ENCODE data around the gene H3-3A. TPM values are rescaled to one million over a fixed set of nuclear protein-coding genes. Genes with fewer than 3 reads are reported as not detected.

H3-3A gene
- 214 TPM for total RNA-seq

DNA sequence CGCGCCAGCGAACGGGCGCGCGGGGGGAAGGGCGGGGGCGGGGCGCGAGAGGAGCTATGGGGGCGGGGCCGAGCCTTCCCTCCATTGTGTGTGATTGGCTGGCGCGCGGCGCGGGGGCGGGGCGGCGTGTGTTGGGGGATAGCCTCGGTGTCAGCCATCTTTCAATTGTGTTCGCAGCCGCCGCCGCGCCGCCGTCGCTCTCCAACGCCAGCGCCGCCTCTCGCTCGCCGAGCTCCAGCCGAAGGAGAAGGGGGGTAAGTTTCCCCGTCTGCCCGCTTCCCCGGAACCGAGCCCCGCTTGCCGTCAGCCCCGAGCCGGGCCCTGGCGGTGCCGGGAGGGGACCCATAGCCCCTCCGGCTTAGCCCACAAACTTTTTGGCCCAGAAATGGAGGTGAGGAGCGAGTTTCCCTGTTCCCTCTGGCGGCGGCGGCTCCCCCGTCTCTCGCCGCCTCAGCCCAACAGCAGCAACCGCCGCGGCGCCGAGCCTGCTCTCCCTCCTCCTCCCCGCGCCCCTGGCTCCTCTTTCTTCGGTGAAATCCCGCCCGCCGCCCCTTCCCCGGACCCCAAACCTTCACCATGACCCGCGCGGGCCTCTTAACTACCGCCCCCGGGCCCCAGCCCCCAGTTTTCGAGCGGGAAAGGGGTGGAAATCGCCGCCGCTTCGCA lies at the start of gene H3-3A:
TSS of gene H3-3A (plus strand) at position 159 of the 666 bp plus-strand sequence. CDS start 1,636 bp downstream, outside the sequence.
- Histone ChIP-seq H3K9me3 (no peaks in the 10 kb centered on the region), H3K27ac (peak within 1 kb of the TSS; percentile 96 to 97), H3K36me3 (peaks cover 0 to 21% of the 10 kb centered on the region in 2 donors), H3K4me3 (peak within 1 kb of the TSS; percentile 69 to 91), H3K4me1 (peaks cover 0 to 32% of the 10 kb centered on the region in 2 donors), H3K27me3 (no peaks in the 10 kb centered on the region)
- peak; percentile 92 to 99 for DNase-seq (ENCODE audit: low spot score in 2 of 2)
- TF ChIP-seq, protein P1, sequence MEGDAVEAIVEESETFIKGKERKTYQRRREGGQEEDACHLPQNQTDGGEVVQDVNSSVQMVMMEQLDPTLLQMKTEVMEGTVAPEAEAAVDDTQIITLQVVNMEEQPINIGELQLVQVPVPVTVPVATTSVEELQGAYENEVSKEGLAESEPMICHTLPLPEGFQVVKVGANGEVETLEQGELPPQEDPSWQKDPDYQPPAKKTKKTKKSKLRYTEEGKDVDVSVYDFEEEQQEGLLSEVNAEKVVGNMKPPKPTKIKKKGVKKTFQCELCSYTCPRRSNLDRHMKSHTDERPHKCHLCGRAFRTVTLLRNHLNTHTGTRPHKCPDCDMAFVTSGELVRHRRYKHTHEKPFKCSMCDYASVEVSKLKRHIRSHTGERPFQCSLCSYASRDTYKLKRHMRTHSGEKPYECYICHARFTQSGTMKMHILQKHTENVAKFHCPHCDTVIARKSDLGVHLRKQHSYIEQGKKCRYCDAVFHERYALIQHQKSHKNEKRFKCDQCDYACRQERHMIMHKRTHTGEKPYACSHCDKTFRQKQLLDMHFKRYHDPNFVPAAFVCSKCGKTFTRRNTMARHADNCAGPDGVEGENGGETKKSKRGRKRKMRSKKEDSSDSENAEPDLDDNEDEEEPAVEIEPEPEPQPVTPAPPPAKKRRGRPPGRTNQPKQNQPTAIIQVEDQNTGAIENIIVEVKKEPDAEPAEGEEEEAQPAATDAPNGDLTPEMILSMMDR (IDR thresholded peaks at IDR 0.05), result peak in 1 of 3 experiments; percentile 13
- intact Hi-C loops (cut with DNase I), result loop anchor here (1.0 to 5.0 kb wide), 5 partner anchors 21 to 180 kb away; partner anchors contain the start of genes ACBD3, SDE2 and TMEM63A

DNA sequence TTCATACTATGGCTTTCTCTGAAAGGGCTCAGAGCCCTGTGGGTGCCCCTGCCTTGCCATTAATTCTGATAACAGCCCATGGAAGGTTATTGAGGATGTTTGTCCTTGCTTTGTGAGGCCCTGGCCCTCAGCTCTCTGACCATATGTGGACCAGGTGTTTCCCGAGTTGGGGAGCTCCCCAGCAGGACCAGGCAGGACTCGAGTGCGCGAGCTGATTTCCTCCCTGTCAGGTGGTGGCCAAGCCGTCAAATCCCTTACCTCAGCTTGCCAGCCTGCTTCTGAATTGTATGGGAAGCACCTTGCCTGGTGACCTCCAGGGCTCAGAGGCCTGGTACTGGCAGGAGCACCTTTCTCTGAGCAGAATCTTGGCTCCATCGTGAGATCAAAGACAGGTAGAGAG lies 45.4 kb upstream of the H3-3A start:
- DNase-seq (ENCODE audit: low spot score in 2 of 2), result no peak
- intact Hi-C loops (cut with DNase I), result no loop called here
- TF ChIP-seq, protein P1 (IDR thresholded peaks at IDR 0.05), result no peak

DNA sequence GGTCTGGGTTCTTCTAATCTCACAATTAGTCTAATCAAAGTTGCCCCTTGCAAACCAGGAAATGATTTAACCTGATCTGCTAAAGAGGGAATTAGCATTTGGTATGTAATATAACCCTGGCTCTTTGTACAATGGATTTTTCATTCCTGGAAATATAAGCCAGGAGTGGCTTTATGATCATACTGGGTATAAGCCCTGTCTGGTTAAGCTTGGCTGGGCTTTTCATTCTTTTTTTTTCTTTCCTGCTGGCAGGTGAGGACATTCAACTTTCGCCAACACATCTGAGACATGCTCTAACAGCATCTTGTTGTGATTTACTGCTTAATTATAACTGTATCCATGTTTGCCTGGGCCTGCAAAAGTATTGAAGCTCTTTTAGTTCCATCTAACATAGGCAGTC lies 42.9 kb upstream of the H3-3A start:
- DNase-seq (ENCODE audit: low spot score in 2 of 2), result no peak
- TF ChIP-seq, protein P1 (IDR thresholded peaks at IDR 0.05), result no peak

More for the DNA sequence above, 45.4 kb upstream of the H3-3A start:
- Histone ChIP-seq H3K4me3 (no peak overlapping the region), H3K27me3 (no peaks in the 10 kb centered on the region), H3K36me3 (no peaks in the 10 kb centered on the region), H3K4me1 (no peaks in the 10 kb centered on the region), H3K27ac (no peak overlapping the region), H3K9me3 (no peaks in the 10 kb centered on the region)

DNA sequence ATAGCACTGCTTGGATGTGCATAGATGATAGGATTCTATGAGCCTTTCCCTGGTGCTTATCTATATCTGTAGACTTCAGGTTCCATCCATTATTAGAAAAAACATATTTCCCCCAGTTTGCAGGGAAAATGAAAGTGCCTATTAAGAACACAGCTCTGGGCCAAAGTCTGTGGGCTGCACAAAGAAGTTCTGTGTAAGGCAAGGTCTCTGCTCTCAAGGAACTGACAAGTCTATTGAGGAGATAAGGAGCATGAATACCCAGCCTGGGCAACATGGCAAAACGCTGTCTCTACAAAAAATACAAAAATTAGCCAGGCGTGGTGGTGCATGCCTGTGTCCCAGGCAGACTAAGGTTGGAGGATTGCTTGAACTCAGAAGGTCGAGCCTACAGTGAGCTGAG lies 41.1 kb upstream of the H3-3A start:
- intact Hi-C loops (cut with DNase I), result no loop called here
- Histone ChIP-seq H3K9me3 (no peaks in the 10 kb centered on the region), H3K27ac (no peak overlapping the region), H3K4me1 (no peaks in the 10 kb centered on the region), H3K36me3 (no peaks in the 10 kb centered on the region), H3K27me3 (no peaks in the 10 kb centered on the region), H3K4me3 (no peak overlapping the region)
- no peak for DNase-seq (ENCODE audit: low spot score in 2 of 2)
- TF ChIP-seq, protein P1 (IDR thresholded peaks at IDR 0.05), result no peak

More for the DNA sequence above, 42.9 kb upstream of the H3-3A start:
- no peak overlapping the region for H3K4me3 ChIP-seq
- H3K9me3 ChIP-seq, result no peaks in the 10 kb centered on the region
- intact Hi-C loops (cut with DNase I), result no loop called here
- no peaks in the 10 kb centered on the region for H3K27me3 ChIP-seq
- no peaks in the 10 kb centered on the region for H3K4me1 ChIP-seq
- H3K27ac ChIP-seq, result no peak overlapping the region
- no peaks in the 10 kb centered on the region for H3K36me3 ChIP-seq

DNA sequence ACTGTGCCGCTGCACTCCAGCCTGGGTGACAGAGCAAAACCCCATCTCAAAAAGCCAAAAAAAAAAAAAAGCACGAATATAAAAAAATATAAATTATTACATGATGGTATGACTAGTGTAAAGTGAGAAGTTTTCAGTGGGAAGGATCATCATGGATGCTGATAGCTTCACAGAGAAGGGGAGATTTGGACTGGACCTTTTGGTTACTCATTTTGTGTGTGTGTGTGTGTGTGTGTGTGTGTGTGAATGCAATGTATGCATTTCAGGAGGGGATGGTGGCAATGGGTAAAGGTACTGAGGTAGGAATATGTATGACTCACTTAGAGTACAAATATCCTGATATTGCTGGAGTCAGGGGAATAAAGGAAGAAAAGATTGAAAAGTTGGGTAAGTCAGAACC lies 40.7 kb upstream of the H3-3A start:
- Histone ChIP-seq H3K9me3 (no peaks in the 10 kb centered on the region), H3K4me1 (no peaks in the 10 kb centered on the region), H3K4me3 (no peak overlapping the region), H3K27ac (no peak overlapping the region), H3K36me3 (no peaks in the 10 kb centered on the region), H3K27me3 (no peaks in the 10 kb centered on the region)
- intact Hi-C loops (cut with DNase I), result no loop called here
- TF ChIP-seq, protein P1 (IDR thresholded peaks at IDR 0.05), result no peak
- DNase-seq (ENCODE audit: low spot score in 2 of 2), result no peak
